RWPE2 (cell line): ENCODE results near the gene UIMC1.

Source experiments
- ATAC-seq: fragments of 200-7000 bp; cut with Tn5 transposase; 3 replicates; pipeline ENCODE4 v1.9.1; 2021; ENCODE audit warnings: low read depth
- DNase-seq: peaks from one replicate; pipeline ENCODE4 v3.0.0-alpha.2; 2020; ENCODE audit warnings: low spot score
- H3K27ac ChIP-seq: fragments of 450-650 bp; 2 replicates; pipeline ENCODE4 v1.5.1; 2017; ENCODE audit warnings: mild to moderate bottlenecking; ENCODE audit not compliant: poor library complexity, severe bottlenecking
- H3K27me3 ChIP-seq: fragments of 250-450 bp; sonication (Bioruptor Pico); 2 replicates; pipeline ENCODE4 v1.5.1; 2021; ENCODE audit warnings: mild to moderate bottlenecking, moderate library complexity; ENCODE audit not compliant: insufficient read depth, poor library complexity, severe bottlenecking
- H3K36me3 ChIP-seq: fragments of 250-450 bp; sonication (Bioruptor Pico); 2 replicates; pipeline ENCODE4 v1.5.1; 2020; ENCODE audit warnings: low read depth, mild to moderate bottlenecking, moderate library complexity
- H3K4me1 ChIP-seq: fragments of 250-450 bp; sonication (Bioruptor Pico); 2 replicates; pipeline ENCODE4 v1.5.1; 2021; ENCODE audit warnings: mild to moderate bottlenecking, moderate library complexity; ENCODE audit not compliant: insufficient read depth, poor library complexity, severe bottlenecking
- H3K4me3 ChIP-seq: fragments of 250-450 bp; sonication (Bioruptor Pico); 2 replicates; pipeline ENCODE4 v1.5.1; 2021; ENCODE audit warnings: mild to moderate bottlenecking, moderate library complexity; ENCODE audit not compliant: severe bottlenecking
- H3K9me3 ChIP-seq: fragments of 250-450 bp; sonication (Bioruptor Pico); 2 replicates; pipeline ENCODE4 v1.5.1; 2021; ENCODE audit warnings: mild to moderate bottlenecking, moderate library complexity; ENCODE audit not compliant: severe bottlenecking
- TF ChIP-seq, protein P1 (sequence below): fragments of 450-650 bp; IDR thresholded peaks from one replicate; pipeline ENCODE4 v1.5.1; 2017; ENCODE audit warnings: mild to moderate bottlenecking, moderate library complexity; ENCODE audit not compliant: poor library complexity, severe bottlenecking

The UIMC1 gene

GRCh38 chr5:176927562-176927961 is 79.0 kb downstream of the UIMC1 start:
- TF ChIP-seq, protein P1, sequence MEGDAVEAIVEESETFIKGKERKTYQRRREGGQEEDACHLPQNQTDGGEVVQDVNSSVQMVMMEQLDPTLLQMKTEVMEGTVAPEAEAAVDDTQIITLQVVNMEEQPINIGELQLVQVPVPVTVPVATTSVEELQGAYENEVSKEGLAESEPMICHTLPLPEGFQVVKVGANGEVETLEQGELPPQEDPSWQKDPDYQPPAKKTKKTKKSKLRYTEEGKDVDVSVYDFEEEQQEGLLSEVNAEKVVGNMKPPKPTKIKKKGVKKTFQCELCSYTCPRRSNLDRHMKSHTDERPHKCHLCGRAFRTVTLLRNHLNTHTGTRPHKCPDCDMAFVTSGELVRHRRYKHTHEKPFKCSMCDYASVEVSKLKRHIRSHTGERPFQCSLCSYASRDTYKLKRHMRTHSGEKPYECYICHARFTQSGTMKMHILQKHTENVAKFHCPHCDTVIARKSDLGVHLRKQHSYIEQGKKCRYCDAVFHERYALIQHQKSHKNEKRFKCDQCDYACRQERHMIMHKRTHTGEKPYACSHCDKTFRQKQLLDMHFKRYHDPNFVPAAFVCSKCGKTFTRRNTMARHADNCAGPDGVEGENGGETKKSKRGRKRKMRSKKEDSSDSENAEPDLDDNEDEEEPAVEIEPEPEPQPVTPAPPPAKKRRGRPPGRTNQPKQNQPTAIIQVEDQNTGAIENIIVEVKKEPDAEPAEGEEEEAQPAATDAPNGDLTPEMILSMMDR = no peak
- Histone ChIP-seq H3K27ac (no peak overlapping the region), H3K27me3 (no peaks in the 10 kb centered on the region), H3K9me3 (no peaks in the 10 kb centered on the region), H3K36me3 (peaks cover 64% of the 10 kb centered on the region), H3K4me3 (no peak overlapping the region), H3K4me1 (no peaks in the 10 kb centered on the region)
- DNase-seq (no peak), ATAC-seq (no peak)

- Histone ChIP-seq H3K4me3 (no peak overlapping the region), H3K4me1 (no peaks in the 10 kb centered on the region), H3K27me3 (no peaks in the 10 kb centered on the region), H3K27ac (no peak overlapping the region), H3K36me3 (peaks cover 67% of the 10 kb centered on the region), H3K9me3 (no peaks in the 10 kb centered on the region)
- no peak for DNase-seq
- no peak for ATAC-seq
- TF ChIP-seq, protein P1 = no peak
Observed at GRCh38 chr5:176922817-176923216, 83.8 kb downstream of the UIMC1 start.

- H3K4me1 ChIP-seq = no peaks in the 10 kb centered on the region
- H3K4me3 ChIP-seq = no peak overlapping the region
- no peak for DNase-seq
- H3K36me3 ChIP-seq = peaks cover 64% of the 10 kb centered on the region
- no peak for ATAC-seq
- TF ChIP-seq, protein P1 = no peak
- H3K9me3 ChIP-seq = no peaks in the 10 kb centered on the region
- no peak overlapping the region for H3K27ac ChIP-seq
- H3K27me3 ChIP-seq = no peaks in the 10 kb centered on the region
Observed at GRCh38 chr5:176921714-176922113, 84.9 kb downstream of the UIMC1 start.

GRCh38 chr5:176918613-176919012 is 88.0 kb downstream of the UIMC1 start:
- Histone ChIP-seq H3K9me3 (no peaks in the 10 kb centered on the region), H3K27ac (no peak overlapping the region), H3K36me3 (peaks cover 61% of the 10 kb centered on the region), H3K27me3 (no peaks in the 10 kb centered on the region), H3K4me3 (no peak overlapping the region), H3K4me1 (no peaks in the 10 kb centered on the region)
- ATAC-seq (no peak), DNase-seq (no peak)
- TF ChIP-seq, protein P1 = no peak

DNA sequence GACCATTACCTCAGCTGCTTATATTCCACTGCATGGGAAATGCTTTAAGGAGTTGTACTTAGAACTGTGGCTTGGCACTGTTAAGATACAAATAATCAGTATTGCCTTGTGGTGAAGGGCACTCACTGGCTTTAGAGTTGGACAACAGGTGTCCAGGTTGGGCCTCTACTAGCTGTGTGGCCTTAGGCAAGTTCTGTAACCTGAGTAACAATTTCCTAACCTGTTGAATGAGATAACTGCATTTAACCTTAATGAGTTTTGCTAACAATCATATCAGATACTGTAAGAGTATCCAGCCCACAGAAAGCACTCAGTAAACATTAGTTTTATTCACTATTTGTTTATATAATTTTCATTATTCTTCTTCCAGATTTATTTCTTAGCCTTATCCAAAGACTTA is 90.2 kb downstream of the UIMC1 start:
- H3K4me1 ChIP-seq = no peaks in the 10 kb centered on the region
- H3K9me3 ChIP-seq = no peaks in the 10 kb centered on the region
- H3K27me3 ChIP-seq = no peaks in the 10 kb centered on the region
- no peak overlapping the region for H3K4me3 ChIP-seq
- no peak overlapping the region for H3K27ac ChIP-seq
- ATAC-seq (peak; percentile 29; the same call in 1 of the 3 replicates), DNase-seq (no peak)
- H3K36me3 ChIP-seq = peaks cover 52% of the 10 kb centered on the region
- TF ChIP-seq, protein P1 = no peak
